AG09309 (cell line): ENCODE data around the gene TTC9B.
"Not testable (repeated sequence)": the region's sequence is repeated elsewhere in the genome, so short reads cannot be mapped to it uniquely, and the experiment has no call there.

Source experiments
- DNase-seq: peaks from one replicate; pipeline ENCODE4 v3.0.0-alpha.2; 2010; ENCODE audit warnings: low read depth
- H3K4me3 ChIP-seq: 2 replicates; pipeline ENCODE4 v1.5.1; 2011; ENCODE audit warnings: mild to moderate bottlenecking, low read depth, low read length, moderate library complexity; ENCODE audit not compliant: control insufficient read depth
- TF ChIP-seq, protein P1 (sequence below): IDR thresholded peaks from 2 replicates; pipeline ENCODE4 v1.5.1; 2011; ENCODE audit warnings: mild to moderate bottlenecking, low read depth, low read length, inconsistent platforms; ENCODE audit not compliant: insufficient read depth, control insufficient read depth; ENCODE audit errors: missing control alignments

Gene TTC9B

DNA sequence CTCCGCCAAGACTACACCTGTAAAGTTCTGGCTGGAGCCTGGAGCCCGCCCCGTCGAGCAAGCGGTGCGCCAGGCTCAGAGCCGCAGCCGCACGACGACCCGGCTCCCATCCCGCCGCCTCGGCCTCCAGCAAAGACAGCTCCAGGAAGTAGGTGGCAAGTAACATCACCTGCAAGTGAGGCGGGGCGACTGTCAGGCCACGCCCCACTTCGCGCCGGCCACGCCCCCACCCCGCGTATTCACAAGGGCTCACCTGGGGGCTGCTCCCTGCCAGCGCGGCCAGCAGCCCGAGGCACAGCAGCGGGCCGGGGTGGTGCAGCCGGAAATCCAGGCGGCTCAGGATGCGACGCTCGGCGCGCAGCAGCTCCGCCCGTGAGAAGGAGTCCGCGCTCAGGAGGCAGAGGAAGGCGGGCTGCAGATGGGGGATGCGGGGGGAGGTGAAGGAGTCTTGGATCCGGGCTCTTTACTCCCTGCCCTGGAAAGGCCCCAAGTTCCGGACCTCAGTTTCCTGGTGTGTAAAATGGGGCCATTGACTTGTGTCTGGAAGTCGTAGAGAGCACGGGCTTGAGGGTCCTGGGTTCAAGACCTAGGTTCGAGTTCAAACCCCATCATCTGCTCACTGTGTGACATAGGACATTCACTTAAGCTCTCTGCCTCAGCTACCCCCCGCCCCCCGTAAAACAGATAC is 5.1 kb upstream of the TTC9B start:
- H3K4me3 ChIP-seq: no peak overlapping the region
- TF ChIP-seq, protein P1, sequence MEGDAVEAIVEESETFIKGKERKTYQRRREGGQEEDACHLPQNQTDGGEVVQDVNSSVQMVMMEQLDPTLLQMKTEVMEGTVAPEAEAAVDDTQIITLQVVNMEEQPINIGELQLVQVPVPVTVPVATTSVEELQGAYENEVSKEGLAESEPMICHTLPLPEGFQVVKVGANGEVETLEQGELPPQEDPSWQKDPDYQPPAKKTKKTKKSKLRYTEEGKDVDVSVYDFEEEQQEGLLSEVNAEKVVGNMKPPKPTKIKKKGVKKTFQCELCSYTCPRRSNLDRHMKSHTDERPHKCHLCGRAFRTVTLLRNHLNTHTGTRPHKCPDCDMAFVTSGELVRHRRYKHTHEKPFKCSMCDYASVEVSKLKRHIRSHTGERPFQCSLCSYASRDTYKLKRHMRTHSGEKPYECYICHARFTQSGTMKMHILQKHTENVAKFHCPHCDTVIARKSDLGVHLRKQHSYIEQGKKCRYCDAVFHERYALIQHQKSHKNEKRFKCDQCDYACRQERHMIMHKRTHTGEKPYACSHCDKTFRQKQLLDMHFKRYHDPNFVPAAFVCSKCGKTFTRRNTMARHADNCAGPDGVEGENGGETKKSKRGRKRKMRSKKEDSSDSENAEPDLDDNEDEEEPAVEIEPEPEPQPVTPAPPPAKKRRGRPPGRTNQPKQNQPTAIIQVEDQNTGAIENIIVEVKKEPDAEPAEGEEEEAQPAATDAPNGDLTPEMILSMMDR: no peak
- no peak for DNase-seq

DNA sequence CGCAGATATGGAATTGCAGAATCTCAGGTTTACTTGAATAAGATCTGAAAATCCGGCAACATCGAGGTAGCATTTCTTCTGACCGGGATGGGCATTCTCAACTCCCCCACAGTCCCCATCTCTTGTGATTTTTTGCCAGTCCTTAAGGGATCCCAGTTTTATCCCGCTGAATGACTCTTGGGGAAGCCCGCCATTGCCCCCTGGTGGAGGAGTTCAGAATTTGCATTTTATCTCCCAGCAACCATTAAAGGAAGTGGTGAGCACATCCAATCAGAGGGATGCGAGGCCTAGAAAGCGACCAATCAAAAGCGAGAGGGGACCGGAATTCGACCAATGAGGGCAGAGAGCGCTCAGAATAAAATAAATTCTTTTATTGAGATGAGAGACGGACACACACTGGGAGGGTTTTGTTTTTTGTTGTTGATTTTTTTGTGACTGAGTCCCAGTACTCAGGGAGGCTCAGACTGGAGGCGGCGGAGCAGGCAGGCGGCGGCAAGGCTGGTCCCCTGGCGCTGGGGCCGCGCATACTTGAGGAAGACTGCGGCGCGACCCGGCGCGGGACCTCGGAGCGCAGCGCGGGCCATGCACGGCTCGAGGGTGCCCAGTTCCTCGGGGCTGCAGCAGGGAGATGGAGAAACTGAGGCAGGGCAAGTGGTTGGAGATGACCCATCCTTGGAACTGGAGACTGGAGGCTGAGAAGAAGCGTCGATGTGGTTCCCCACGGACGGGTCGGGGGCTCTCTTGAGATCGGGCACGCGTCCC is 3.9 kb upstream of the TTC9B start:
- DNase-seq: peak; percentile 71

DNA sequence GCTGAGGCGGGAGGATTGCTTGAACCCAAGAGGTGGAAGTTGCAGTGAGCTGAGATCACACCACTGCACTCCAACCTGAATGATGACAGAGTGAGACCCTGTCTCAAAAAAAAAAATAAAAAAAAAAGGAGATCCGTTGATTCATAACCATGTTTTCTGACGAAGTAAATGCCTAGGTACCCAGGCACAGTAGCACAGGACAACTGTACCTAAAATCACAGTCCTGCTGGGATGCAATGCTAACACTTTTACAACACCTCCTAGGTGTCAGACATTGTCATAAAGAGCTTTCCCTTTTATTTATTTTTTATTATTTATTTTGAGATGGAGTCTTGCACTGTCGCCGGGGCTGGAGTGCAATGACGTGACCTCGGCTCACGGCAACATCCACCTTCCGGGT is 2.5 kb upstream of the TTC9B start:
- DNase-seq: no peak
- H3K4me3 ChIP-seq: no peak overlapping the region
- TF ChIP-seq, protein P1: no peak

More for the DNA sequence above, 3.9 kb upstream of the TTC9B start:
- TF ChIP-seq, protein P1: peak; percentile 90
- H3K4me3 ChIP-seq: no peak overlapping the region

DNA sequence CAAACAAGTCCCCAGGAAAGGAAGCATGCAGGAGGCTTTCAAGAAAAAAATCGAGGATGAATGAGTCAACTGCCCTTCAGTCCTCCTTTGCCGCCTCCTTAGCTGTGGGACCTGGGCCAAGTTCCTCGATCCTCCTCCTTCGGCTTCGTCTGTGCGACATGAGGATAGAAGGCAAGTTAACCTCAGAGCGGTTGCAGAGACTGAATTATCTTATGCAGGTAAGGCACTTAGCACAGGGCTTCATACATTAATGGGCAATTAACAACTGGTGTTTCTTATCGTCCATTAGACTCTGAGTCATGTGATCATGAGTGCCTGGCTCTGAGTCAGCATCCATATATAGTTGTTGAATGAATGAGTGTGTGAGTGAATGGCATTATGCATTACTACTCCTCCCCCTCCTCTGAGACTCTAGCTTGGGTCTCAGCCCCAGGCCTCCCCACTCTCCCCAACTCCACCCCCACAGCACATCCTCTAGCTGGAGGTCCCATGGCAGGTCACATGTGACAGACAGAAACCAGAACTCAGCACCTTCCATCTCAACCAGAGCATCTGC is 1.6 kb upstream of the TTC9B start:
- H3K4me3 ChIP-seq: peak overlapping the region; percentile 8
- TF ChIP-seq, protein P1: no peak
- no peak for DNase-seq

DNA sequence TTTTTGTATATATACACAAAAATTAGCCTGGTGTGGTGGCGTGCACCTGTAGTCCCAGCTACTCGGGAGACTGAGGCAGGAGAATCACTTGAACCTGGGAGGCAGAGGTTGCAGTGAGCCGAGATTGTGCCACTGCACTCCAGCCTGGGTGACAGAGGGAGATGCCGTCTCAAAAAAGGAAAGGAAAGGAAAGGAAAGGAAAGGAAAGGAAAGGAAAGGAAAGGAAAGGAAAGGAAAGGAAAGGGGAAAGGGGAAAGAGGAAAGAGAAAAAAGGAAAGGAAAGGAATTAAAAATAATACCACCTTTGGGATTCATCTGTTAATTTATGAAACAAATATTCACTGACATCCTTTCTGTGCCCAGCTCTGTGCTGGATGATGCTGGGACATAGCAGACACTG is 845 bp upstream of the TTC9B start:
- DNase-seq, H3K4me3 ChIP-seq: not testable (repeated sequence)

DNA sequence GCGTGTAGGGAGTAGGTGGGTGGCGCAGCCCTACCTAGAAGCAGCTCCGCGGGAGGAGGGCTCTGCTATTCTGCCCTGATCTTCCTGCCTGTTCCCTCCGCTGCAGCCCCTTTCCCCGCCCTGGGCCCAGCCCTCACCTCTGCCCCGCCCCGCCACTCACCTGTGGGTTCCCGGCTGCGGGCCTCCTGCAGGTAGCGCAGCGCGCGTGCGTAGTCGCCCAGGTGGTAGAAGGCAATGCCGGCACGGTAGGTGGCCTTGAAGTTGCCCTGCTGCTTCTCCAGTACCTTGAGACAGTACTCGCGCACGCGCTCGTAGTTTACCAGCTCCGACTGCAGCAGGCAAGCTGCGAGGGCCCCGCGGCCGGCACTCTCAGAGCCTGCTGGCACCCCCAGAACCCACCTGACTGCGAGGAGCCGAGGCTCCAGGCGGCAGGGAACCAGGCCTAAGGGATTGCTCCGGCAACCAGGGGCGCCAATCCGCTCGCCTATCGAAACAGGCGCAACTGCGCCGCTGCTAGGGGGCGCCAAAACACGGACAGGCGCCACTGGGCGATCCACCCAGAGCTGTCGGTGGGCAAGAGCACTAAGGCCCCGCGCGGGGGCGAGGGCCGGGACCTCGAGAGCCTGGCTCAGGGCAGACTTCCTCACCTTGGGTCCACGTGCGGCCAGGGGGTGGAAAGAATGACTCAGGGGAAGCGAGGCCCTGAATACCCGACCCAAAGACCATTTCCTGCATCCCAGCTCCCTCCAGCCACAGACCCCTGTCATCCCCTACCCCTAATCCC is 965 bp downstream of the TTC9B start:
- no peak overlapping the region for H3K4me3 ChIP-seq
- TF ChIP-seq, protein P1: peak; percentile 37
- DNase-seq: no peak
